NOMO-1 (cell line): ENCODE results near the gene PAX2.
"Not testable (repeated sequence)": the region's sequence is repeated elsewhere in the genome, so short reads cannot be mapped to it uniquely, and the experiment has no call there.

Experiments
- DNase-seq, 2 experiments: peaks; one replicate each; lab custom pipeline; 2025; ENCODE audit not compliant: unreplicated experiment in 2 of 2; lab: John Stamatoyannopoulos, UW

Gene PAX2

GRCh38 chr10:100744987-100745881 is at the start of gene PAX2:
PAX2 (plus strand) TSS chr10:100745582; CDS start chr10:100746261, 679 bp downstream.
- DNase-seq, result no peak

GRCh38 chr10:100696477-100696901 is 48.9 kb upstream of the PAX2 start:
- DNase-seq, result no peak

GRCh38 chr10:100697070-100697469 is 48.3 kb upstream of the PAX2 start:
- no peak for DNase-seq

- no peak for DNase-seq
These were observed 47.8 kb upstream of the PAX2 start for GRCh38 chr10:100697631-100698030.

- DNase-seq, result not testable (repeated sequence)
These were observed 43.7 kb upstream of the PAX2 start for GRCh38 chr10:100701704-100702103.

GRCh38 chr10:100705139-100705538 is 40.2 kb upstream of the PAX2 start:
- DNase-seq, result no peak

GRCh38 chr10:100707261-100707848 is 38.0 kb upstream of the PAX2 start:
- no peak for DNase-seq

- DNase-seq, result no peak
These were observed 36.0 kb upstream of the PAX2 start for GRCh38 chr10:100709146-100710082.

- no peak for DNase-seq
These were observed 35.1 kb upstream of the PAX2 start for GRCh38 chr10:100710151-100710871.

GRCh38 chr10:100713049-100713858 is 32.1 kb upstream of the PAX2 start:
- DNase-seq, result no peak

- DNase-seq, result no peak
These were observed 31.4 kb upstream of the PAX2 start for GRCh38 chr10:100713859-100714565.

GRCh38 chr10:100714566-100714950 is 30.8 kb upstream of the PAX2 start:
- DNase-seq, result no peak

- no peak for DNase-seq
These were observed 30.3 kb upstream of the PAX2 start for GRCh38 chr10:100715101-100715444.

- no peak for DNase-seq
These were observed 29.7 kb upstream of the PAX2 start for GRCh38 chr10:100715445-100716385.

GRCh38 chr10:100717166-100717565 is 28.2 kb upstream of the PAX2 start:
- no peak for DNase-seq

- DNase-seq, result no peak
These were observed 27.1 kb upstream of the PAX2 start for GRCh38 chr10:100718197-100718742.

- DNase-seq, result no peak
These were observed 22.2 kb upstream of the PAX2 start for GRCh38 chr10:100723180-100723579.
